ENCODE data around the gene ADARB2.

ADARB2 gene

DNA sequence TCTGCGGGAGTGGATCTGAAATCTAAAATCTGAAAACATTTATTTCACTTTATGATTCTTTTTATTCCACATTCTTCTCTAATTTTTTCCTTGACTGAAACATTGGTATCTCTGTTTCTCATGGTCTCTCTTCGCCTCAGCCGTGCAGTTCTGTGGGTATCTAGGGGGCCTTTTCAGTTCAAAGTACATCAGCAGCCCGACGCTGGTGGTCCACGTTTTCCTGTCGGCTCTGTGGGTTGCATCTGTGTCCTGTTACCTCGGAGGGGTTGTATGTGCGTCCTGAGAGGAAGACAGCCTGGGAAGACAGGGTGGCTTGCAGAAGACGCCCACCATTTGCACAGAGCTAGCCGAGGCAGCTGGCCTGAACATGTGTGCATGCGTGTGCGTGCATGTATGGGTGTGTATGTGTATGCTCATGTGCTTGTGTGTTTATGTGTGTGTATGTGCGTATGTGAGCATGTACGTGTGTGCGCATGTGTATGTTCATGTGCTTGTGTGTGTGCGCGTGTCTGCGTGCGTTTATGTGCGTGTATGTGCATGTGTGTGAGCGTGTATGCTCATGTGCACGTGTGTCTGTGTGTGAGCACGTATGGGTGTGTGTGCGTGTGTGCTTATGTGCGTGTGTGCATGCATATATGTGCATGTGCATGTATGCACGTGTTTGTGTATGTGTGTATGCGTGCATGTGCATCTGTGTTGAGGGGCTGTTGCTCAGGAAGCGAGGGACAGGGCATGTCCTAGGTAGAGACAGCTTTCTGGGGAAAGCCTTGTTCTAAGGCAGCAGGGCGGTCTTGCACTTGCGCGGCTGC lies 211.8 kb downstream of the ADARB2 start:
- DNase-seq (ENCODE audit: low read depth in 2 of 2) = no peak

DNA sequence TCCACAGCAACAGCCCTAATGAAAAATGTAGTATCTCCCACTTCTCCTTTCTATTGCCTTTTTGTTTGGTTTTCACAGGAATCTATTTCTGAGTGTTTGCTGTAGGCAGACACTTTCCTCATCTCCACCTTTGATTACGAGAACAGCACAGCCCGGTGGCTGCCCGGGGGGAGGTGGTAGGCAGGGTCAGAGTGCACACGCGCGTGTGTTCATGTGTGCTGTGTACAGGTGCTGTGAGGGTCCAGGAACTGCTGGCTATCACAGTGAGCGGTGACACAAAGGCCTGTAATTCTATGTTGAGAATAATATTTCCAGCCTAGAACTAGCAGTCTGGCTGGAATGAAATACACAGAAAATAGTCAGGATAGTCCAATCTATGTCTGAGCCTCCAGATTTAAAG lies 212.8 kb downstream of the ADARB2 start:
- DNase-seq (ENCODE audit: low read depth in 2 of 2) = no peak

DNA sequence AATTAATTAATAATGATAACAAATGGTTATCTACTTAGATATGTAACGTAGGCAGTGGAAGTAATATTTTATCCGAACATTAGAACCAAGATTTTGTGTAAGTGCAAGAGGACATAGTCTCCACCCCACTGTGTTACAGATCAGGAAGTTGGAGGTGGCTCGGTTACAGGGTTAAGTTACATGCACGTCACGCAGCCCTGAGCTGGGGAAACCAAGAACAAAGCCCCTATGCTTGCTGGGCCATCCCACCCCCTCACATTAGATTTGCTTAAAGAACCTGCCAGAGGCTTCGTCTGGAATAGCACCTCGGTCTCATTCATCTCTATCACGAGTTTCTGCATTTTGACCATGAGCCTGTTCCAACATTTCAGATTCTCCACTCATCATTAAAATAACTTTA lies 214.1 kb downstream of the ADARB2 start:
- DNase-seq (ENCODE audit: low read depth in 2 of 2) = no peak

DNA sequence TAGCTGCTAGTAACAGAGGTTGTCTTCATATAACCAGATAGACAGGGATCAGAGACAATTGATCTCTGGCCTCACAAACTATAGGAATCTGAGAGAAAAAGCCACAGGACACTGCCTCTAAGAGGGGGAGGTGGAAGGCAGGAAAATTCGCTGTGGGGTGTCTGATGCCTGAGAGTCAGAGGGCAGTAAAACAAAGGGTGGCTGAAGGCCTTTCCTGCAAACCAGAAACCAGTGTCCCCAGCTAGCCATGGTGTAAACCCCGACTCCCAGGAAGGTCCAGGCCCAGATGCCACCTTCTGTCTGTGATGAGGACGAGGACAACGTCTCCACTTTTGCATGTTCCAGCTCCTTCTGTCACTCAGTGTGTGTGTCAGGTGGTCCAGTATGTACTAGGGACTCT lies 215.1 kb downstream of the ADARB2 start:
- no peak for DNase-seq (ENCODE audit: low read depth in 2 of 2)

DNA sequence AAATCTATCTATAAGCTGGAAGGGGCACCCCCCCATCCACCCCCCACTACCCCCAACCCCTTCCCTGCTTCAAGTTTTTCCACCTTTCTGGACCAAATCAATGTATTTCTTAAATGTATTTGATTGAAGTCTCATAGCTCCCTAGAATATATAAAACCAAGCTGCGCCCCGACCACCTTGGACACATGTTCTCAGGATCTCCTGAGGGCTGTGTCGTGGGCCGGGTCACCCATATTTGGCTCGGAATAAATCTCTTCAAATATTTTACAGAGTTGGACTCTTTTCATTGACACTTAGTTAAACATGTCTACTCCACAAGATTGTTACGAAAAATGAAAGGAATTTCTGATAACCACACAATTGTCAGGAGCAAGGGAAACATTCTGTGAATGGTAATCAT lies 215.6 kb downstream of the ADARB2 start:
- no peak for DNase-seq (ENCODE audit: low read depth in 2 of 2)

DNA sequence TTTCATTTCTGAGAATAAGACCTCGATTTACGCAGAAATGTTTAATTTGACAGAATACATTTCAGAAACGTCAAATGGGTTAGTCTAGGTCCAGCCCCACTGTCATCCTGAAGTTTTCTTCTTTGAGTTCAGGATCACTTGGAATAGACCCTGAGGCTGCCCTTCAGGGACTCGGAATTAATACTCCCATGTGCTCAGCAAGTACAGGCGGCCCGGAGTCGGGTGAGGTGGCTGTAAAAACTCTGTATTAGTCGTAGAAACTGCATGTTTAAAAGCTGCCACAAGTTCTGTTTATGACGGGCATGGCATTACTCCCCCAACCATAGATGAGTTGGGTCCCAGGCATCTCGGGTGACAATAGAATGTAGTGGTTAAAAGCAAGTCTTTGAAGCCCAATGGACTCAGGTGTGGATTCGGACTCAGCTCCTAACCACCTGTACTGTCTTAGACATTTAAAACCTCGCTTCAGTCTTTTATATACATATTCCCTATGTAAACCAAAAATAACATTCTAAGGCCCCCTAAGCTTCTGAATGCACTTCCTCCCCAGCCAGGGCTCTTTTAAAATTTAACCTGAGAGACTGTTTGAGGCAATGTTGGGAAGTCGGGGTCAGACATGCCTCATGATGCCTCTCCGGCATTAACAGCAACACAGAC lies 216.3 kb downstream of the ADARB2 start:
- DNase-seq (ENCODE audit: low read depth in 2 of 2) = no peak

DNA sequence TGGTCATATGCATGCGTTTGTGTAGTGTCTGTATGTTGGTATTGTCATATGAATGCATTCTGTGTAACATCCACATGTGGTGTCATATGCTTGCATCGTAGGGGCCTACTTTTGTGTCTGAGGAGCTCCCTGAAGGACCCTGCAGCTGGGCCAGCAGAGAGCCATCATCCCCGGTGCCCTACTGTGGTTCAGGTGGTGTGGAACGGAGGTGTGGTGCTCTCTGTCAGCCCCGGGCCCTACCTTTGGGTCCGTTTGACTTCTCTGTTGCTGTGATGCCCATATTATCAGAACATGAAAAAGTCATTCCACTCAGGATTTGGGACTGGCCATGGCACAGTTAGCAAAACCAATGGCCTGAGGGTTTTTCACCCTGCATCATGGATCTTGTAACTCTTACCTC lies 217.9 kb downstream of the ADARB2 start:
- DNase-seq (ENCODE audit: low read depth in 2 of 2) = no peak

DNA sequence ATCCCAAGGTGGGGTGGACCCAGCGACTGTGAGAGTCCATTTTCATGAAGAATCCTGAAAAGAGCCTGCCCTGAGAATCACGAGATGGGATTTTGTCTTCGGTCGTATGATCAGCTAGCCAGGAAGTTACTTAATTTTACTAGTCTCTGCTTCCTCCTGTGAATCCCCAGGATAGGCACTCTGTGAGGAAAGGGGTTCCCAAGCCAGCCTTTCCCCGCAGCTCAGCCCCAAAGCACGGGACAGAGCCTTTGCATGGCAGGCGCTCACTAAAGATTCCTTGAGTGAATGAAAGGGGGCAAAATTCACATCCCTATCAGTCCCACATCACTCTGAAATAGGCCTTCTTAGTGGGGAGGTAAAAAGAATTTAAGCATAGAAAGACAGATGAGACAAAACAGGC lies 219.6 kb downstream of the ADARB2 start:
- no peak for DNase-seq (ENCODE audit: low read depth in 2 of 2)

DNA sequence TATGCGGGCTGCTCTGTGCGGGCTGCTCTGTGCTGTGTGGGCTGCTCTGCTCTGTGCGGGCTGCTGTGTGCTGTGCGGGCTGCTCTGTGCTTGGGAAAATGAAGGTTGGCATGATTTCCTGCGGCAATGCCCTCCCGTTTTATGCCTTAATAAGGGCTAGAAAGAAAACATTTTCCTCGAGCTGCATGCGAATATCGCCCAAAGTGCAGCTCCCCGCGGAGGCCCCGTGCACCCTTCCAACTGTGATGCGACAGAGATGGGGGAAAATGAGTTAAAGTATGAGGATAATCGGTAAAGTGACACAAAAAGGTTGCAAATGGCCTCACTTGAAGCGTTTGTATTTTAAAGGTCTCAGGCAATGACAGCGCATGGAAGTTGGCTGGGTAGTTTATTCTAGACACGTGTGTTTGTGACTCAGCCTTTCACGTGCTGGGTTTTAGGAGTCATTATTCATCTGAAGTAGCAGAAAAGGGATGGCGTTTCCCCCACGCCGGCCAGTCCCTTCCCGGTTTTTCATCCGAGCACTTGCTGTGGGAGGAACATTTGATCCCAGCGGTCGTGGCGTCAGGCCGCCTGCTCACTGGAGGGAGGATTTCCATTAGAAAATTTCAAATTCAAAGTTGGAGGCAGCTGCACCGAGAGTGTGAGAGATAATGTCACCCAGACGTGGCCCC lies 220.7 kb downstream of the ADARB2 start:
- DNase-seq (ENCODE audit: low read depth in 2 of 2) = no peak

DNA sequence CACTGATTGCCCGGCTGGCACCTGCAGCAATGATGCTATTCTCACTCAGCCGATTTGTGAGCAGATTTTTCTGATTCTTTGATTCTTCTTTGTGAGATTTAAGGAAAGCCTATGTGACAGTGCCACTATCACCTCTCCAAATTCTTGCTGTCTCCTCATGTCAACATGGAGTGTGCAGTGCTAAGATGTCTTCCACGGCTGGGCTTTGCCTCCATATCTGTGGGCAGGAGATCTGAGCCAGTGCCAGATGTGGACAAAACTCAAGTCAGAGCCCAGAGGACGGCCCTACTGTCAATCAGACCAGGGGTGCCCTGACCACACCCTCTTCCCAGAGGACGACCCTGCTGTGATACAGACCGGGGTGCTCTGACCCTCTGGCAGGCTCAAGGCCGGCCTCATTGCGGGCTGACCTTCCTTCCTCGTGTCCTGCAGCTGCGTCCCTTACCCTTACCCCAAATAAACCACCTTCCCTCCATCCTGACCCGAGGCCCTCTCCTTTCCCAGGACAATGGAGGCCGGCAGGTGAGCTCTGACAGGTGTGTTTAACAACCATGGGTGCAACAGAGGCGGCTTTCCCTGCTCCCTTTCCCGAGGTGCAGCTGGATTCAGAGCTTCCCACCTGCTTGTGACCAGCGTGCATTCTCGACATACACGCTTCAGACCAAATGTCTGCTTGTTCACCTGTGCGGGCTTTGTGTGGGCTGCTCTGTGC lies 221.4 kb downstream of the ADARB2 start:
- DNase-seq (ENCODE audit: low read depth in 2 of 2) = no peak

DNA sequence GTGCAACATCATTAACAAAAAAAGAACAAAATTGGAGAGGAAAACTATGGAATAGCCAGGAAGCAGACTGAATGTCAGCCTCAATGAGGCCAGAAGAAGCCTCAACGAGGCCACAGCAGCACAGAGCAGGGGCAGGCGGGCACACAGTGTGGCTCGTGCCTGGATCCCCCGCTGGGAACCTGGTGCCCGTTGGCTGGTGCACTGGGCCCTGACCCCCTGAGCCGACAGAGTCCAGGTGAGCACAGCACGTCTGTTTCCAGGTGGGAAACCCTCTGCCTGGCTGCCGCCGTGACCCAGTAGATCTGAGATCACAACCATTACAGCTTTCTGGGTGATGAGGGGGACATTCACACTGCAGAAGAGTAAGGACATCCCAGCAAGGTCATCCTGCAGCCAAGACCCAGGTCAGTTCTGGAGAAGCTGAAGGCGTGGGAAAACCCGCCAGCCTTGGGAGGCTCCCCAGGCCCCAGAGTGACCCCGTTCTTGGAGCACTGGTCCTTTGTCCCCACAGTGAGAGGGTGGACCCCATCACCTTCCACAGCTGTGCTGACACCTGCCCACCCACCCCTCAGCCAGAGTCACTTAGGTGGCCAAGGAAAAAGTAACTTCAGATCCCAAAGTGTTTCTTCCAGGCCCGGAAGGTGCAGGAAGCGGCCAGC lies 222.1 kb downstream of the ADARB2 start:
- no peak for DNase-seq (ENCODE audit: low read depth in 2 of 2)

DNA sequence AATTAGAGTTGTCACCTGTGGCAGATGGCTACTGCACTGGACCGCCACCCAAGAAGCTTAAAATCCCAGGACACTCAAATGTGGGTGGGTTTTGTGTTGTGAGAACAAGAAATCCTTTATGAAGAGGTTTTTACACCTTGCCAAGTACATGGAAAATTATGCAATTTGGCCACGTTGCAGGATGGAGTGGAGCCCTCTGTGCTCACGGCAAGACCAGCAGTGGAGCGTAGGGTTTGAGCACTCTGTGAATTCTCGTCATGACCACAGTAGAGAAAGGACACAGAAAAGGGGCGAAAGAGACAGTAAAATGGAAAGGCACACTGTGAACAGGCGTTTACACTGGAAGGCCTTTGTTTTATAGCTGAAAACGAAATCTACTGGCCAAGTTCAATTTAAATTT lies 222.6 kb downstream of the ADARB2 start:
- no peak for DNase-seq (ENCODE audit: low read depth in 2 of 2)

DNA sequence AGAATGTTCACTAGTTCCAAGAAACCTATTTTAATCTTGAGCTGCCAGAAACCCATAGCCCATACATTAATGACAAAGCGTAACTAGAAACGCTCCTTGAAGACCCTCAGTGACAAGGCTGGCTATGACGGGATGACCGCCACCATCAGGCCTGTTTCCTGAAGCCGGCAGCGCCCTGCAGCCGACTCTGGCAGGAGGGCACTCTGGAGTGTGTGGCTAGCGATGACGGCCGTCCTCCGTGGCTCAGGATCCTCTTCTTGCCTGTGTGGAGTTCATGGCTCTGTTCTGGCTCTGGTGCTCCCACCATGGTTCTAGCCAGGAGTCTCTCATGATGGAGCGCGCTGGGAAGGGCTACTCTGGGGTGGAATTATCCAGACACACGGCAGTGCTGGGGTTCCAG lies 224.1 kb downstream of the ADARB2 start:
- DNase-seq (ENCODE audit: low read depth in 2 of 2) = no peak

DNA sequence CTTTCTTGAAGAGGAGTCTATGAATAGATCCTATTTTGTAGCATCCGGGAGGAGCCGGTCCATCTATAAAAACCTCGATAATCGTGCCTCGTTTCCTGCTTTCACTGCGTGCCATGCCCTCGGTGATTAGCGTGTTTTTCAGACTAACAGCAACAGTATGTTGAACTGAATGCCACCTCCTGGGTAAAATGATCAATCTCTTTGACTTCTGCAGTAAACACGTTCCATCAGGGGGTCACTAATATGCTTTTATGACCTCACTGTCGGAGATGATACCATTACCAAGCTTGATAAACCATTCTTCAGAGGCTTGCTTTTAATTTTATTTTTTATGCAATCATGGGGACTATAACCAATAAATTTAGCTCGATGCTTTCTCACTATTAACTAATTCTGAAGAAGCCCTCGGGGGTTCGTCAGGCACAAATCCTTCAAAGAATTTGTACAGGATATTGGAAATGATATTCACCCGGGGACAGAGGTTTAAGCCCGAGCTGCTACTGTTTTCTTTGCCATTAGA lies 228.3 kb downstream of the ADARB2 start:
- DNase-seq (ENCODE audit: low read depth in 2 of 2) = no peak

DNA sequence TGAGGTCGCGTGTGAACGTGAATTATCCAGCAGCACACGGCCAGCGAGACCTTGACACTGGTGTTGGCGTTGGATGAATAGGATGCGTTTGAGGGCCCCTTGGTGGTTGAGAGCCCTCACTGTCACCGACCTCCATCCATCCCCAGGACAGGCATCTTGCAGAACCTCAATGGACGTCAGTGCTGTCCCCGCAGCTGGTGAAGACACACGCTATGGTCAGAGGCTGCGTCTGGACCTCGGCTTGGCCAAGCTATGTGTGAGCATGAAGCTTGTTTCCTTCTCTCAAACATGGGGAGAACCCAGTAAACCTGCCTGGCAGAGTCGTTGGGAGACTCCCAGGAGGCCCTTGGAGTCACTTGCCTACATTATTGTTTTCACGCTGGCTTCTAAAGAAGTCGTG lies 229.2 kb downstream of the ADARB2 start:
- DNase-seq (ENCODE audit: low read depth in 2 of 2) = no peak

DNA sequence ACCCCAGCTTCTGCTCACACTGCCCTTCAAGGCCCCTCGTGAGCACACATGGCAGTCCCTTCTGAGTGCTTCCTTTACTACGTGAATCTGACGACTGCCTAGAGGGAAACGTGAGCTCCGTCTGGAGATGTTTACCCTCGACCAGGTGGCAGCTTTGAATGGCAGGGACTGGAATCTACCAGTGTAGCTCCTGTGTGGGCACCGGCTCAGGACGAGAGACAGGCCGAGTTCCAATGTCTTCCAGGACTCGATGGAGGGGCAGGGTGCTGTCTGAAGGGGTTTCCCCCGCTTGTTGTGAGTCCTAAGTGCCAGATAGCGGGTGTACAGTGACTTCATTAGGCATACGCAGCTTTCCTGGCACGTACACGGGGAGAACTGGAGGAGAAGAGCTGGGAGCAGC lies 229.9 kb downstream of the ADARB2 start:
- no peak for DNase-seq (ENCODE audit: low read depth in 2 of 2)

DNA sequence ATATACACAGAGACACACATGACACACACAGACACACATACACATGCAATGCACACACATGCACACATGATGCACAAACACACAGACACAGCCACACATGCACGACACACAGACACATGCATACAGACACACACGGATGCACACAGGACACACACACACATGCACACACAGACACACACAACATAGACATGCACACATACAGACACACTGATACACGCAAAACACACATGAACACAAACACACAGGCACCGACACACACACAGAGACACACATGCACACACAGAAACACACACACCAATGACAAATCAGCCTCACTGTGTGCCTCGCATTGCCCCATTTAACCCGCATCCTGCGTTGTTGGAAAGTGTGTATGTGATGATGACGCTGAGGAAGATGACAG lies 232.4 kb downstream of the ADARB2 start:
- no peak for DNase-seq (ENCODE audit: low read depth in 2 of 2)

DNA sequence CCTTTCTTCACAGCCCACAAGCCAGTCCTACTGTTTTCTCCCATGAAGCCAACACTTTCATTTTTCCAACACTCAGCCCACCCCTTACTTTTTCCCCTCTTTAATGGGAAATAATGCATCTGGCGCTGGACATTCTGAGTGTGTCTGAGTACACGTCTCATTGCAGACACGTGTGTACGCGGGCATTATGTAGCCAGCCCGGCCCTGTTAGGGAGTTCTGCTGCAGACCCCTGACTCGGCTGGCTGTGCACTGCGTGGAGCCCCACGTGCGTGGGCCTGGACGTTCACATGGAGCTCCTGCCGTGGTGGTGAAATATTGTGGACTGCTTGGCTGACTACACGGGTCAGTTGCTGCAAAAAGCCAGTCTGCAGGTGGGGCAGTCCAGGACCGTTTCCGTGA lies 233.0 kb downstream of the ADARB2 start:
- no peak for DNase-seq (ENCODE audit: low read depth in 2 of 2)

DNA sequence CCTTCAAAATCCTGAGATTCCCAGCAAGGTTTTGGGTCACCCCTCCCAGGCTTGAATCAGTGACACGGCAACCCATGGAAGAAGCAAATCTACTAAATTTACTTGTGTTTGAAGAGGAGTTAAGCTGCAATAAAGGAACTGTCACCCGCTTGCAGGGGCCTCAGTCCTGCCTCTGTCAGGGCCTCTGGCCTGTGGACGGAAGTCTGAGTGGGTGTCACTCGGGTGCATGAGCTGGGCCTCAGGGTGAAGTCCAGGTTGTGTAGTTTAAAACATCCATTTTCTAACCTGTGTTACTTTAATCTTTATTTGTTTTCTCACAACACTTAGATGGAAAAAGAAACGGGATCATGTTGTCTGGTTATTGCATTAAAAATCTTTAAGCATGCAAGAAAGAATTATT lies 234.9 kb downstream of the ADARB2 start:
- DNase-seq (ENCODE audit: low read depth in 2 of 2) = no peak

DNA sequence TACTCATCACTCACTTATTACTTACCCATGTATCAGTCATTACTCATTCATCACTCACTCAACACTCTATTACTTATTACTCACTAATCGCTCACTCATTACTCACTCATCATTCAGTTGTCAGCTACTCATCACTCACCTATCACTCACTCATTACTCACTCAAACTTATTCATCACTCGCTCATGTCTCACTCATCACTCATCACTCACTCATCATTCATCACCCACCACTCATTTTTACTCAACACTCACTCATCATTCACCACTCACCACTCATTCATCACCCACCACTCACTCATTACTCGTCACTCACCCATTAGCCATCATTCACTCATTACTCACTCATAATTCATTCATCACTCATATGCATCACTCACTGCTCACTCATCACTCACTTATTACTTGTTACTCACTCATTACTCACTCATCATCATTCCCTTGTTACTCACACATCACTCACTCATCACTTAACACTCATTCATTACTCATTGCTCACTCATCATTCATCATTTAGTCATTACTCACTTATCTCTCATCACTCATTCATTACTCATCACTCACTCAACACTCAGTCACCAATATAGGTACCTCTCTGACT lies 237.9 kb downstream of the ADARB2 start:
- no peak for DNase-seq (ENCODE audit: low read depth in 2 of 2)

DNA sequence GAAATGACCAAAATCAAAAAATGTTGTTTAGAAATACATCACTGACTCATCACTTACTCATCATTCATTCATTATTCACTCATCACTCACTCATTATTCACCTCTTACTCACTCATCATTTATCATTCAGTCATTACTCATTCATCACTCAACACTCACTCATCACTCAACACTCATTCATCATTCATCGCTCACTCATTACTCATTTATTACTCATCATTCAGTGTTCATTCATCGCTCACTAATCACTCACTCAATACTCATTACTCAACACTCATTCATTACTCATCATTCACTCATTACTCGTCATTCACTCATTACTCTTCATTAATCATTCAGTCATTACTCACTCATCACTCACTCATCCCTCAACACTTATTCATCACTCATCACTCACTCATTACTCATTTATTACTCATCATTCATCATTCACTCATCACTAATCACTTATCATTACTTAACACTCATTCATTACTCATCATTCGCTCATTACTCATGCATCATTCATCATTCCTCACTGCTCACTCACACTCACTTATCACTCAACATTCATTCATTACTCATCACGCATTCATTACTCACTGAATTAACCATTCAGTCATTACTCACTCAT lies 238.5 kb downstream of the ADARB2 start:
- no peak for DNase-seq (ENCODE audit: low read depth in 2 of 2)
